Activated T-cell treated with anti-CD3 and anti-CD28 coated beads for 4 hours (primary cell): ENCODE results near the gene SORBS2.

ENCODE experiments used
- DNase-seq: peaks from one replicate; pipeline ENCODE4 v3.0.0-alpha.2; 2020

SORBS2 gene

DNA sequence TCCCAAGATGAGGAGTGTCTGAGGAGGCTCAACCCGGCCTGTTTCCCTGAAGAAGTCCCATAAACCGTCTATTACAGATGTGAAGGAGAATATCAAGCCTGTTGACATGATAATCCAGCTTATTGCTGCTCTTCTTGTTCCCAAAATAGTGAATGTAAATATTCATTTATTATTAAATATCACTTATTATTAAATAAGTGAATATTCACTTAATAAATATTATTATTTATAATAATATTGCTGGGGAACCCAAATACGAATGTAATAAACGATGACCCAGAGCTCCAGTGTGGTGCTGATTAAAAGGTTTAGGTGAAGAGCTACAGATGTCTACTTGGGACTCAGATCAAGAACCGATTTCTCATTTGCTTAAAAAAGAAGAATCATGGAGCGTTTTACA is 23.8 kb upstream of the SORBS2 start:
- DNase-seq = no peak

DNA sequence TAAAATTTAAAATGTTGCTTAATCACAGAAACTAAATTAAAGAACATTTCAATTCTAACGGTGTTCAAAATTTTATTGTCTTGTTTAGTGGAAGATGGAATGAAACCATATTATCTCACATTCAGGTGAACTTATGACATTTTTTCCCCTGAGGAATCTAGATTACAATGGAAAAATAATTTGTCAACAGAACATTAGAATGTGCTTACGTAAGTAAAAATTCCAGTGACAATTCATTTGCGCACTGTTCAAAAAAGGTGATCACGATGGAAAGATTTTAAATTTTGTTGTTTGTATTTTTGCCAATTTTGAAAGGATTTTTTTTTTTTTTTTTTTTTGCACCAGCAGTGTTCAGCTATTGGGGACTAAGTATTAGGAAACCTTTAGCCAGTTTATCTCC is 23.3 kb upstream of the SORBS2 start:
- no peak for DNase-seq

DNA sequence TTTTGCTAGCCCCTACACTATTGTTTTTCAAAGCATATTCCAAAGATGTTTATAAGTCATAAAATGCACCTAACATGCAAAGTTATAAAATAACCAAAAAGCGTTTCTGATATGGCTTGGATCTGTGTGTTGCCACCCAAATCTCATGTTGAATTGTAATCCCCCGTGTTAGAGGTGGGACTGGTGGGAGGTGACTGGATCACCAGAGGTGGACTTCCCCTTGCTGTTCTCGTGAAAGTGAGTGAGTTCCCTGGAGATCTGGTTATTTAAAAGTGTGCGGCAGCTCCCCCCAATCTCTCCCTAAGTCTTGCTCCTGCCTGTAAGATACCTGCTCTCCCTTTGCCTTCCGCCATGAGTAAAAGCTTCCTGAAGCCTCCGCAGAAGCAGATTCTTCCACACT is 22.8 kb upstream of the SORBS2 start:
- DNase-seq = no peak

DNA sequence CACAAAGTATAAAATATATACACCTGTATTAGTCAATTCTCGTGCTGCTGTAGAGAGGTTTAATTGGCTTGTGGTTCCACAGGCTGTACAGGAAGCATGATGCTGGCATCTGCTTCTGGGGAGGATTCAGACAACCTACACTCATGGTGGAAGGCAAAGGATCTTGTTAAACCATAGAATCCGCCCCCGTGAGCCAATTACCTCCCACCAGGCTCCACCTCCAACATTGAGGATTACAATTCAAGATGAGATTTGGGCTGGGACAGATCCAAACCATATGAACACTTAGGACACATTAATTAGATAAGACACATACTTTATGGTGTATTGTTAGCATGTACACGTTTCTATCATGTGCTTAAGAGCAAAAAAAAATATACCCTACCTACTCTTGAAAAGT is 22.1 kb upstream of the SORBS2 start:
- DNase-seq = no peak

DNA sequence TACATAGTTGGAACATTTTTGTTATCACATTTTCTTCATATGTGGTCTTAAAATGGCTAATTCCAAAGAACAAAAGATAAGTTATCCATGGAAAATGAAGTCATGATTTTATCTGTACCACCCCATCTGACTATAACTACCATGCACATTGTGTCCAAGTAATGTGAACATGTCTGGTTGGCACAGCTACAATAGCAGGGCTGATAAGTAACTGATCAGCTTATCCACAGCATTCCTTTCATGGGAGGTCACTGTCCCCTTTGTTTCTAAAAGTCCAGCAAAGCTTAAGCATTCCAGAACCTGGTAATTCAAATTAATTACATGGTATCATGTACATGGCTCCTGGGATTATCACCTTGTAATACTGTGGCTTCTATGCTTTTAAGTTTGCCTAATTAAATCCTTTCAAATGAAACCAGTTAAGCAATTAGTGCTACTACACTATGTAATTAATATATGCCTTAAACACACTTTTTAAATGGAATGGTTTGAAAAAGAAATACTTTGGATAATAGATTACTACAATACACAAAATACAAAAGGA is 21.1 kb upstream of the SORBS2 start:
- no peak for DNase-seq

DNA sequence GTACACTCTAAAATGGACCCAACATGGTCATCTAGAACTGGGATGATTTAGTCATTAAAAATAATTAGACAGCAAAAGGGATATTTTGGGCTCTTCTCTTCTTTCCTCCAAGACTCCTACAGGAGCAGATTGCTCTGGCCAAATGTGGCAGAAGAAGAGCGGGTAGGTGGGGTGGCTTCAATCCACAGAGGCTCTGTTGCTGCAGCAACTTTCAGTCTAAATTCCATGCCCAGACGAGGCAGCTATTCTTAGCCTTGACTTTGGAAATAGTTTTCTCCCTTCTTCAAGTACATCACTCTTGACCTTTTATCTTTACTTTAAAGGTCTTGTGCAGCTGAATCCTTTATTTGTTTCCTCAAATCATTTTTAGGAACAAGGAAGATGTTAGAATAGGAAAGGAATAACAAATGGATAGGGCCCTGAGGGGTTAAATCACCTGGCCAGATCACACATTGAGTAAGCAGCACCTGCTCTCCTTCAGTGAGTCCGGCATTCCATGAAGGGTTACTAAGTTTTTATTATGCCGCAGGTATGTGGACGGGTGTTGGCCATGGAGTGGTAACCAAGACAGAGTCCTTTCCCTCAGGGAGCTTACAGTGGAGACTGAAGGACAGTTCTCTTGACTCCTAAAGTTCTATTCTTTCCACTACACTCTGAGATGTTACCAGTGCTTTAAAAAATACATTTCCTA is 19.3 kb upstream of the SORBS2 start:
- DNase-seq = no peak

DNA sequence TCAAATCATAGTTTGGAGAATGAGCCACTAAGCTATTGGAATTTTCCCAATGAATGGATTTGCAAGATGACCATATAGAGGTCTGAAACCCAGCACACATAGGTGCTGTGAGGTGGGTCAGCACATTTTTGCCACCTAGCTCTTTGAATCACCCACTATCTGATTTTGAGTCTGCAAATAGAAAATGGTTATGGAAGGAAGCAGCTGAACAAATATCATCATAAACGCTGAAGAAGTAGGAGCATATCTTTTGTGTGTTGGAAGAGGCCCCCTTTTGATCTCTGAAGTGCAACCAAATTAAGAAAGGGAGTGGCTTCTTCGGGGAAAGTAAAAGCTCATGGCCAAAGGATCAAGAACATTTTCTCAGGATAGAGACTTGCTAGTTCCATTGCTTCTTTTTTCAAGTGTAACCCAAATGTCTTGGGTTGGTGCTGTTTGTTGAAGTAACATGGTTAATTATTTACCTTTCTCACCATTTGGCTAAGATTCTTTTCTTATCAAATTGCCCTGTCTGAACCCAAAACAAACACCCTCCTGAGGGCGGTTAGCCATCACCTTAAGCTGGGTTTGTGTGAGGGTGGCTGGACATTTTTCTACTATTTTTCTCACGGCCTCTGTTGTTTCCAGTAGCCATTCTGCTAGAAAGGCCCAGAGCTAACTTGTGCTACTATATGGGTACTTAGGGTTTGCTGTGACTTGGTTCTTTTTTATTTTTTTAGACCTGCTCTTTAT is 18.4 kb upstream of the SORBS2 start:
- DNase-seq = no peak

DNA sequence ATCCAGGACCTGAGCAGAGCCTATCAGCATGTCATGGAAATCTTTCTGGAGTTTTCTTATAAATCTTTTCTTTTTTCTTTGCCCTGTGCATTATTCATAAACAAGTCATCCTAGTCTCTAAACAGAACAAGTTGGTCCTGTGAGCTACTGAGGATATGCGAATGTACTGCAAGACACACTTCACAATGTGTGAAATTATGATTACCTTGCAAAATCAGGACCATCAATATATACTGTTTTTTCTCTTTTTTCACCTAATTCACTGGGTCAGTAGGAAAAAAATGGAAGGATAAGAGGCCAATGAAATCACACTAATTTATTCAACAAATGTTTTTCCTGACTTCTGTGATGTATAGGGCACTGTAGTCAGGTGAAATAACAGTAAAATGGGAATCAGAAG is 14.4 kb upstream of the SORBS2 start:
- DNase-seq = no peak

DNA sequence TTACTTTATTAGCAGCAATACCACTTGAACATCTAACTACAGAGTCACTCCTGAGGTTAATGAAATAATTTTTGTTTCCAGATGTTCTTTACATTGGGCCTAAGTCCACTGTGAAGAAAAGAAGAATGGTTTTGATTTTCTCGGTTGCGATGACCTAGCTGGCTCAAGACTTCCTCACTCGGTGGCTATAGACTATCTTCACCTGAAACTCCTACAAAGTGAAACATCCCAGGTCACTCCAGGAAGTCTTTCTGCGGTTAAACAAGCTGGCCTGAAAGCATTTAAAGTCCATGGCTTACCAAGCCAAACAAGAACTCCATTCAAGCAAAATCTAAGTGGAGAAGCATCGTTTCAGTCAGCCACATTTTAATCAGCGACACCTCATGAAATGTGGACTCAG is 13.7 kb upstream of the SORBS2 start:
- no peak for DNase-seq

DNA sequence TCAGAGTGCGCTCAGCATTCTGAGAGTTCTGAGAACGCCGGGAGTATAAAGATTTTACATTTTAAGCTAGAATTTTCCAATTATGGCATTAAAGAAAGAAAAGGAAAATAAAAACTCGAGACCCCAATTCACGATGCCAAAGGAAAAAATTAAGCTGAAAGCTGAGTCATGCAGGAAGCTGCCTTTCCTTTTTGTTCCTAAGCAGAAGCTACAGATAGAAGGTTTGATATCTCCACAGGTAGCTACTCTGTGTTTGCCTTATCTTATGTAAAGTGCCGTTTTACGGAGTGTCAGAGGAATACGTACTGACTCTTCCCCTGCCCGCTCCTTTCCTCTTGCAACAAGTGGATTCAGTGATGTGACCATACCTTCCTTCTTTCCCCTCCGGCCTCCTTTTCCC is 10.8 kb upstream of the SORBS2 start:
- DNase-seq = no peak

DNA sequence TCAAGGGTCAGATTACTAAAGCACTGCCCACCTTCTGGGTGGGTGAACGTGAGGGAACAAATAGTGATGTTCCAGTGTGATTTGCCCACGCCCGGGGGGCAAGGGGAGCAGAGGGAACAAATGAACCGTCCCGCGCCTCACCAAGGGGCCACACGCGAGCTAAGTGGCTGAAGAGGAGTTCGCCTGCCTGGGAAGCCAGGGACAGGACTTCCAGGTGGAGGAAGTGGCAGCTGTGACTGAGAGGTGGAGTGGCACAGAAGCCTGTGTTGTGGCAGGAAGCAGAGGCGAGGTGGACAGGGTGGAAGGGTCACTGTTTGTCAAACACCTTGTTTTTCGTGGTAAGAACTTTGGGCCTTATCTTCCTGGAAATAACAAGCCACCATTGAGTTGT is 9.0 kb upstream of the SORBS2 start:
- no peak for DNase-seq

DNA sequence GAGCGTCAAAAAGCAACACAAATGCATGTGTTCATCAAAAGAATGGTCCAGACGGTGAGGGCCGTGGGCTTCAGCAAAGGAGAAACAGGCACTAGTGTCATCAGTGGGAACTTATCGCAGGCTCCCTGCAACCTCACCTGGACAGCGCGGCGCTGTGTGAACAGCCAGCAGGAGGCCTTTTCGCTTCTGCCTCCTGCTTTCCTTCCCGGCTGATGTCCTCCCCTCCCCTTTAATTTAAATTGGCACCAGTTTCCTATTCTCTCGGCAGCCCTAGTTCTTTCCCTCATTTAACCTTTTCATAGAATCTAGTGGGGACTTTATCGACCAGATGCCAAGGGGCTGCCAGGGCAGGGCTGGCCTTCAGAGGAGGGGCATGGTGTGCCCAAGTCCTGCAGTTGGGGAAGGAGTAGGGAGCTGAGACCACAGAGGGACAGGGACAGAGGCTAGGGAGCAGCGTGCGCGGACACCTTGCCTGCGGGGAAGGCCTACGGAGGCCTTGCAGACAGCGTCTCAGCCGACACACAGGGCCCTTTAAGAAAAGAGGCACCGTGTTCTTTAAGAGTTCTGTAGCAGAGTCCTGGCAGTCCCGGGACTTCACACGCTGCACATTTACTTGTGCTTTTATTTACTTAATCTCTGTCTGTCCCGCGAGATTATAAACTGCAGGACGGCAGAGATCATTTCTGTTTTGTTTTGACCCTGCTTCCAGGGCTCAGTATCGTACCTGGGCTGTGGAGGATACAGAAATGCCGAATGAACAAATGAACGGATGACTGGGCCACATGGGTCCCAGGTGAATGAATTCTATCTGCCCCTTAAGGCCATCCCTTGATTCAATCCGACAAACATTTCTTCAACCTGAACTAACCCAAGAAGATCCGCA is 8.4 kb upstream of the SORBS2 start:
- no peak for DNase-seq

DNA sequence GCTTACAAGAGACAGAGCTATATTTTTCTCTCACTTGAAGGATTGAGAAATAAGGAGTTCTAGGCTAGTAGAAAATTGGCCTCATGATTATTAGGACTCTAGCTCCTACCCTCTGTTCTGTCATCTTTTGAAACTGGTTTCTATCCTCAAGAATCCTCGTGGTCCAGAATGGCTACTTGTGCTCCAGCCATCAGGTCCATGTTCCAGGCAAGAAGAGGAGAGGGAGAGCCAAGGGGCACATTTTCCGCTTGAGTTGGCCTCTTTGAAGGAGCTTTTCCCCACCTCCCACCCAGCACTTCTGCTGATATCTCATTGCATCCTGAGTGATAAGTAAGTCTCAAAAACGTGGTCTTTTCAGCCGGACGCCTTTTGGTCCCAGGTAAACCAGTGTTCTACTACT is 7.2 kb upstream of the SORBS2 start:
- no peak for DNase-seq

DNA sequence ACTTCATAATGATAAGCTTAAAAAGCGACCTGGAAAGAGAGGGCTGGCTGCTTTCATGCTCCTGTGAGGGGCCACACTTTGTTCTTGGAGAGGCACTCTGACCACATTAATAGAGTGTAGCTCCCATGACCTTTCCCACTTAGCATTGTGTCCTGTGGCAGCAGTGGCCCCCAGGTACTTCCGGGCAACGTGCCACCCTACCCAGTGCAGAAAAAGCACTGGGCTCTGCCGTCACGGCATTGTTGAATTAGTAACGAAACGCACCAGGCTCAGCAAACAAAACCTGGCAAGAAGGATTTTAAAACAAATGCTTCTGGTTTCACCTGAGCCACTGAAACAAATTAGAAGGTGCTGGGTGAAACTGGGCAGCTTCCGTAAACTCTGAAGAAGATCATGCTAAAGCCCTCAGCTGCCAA is 5.4 kb upstream of the SORBS2 start:
- DNase-seq = no peak

DNA sequence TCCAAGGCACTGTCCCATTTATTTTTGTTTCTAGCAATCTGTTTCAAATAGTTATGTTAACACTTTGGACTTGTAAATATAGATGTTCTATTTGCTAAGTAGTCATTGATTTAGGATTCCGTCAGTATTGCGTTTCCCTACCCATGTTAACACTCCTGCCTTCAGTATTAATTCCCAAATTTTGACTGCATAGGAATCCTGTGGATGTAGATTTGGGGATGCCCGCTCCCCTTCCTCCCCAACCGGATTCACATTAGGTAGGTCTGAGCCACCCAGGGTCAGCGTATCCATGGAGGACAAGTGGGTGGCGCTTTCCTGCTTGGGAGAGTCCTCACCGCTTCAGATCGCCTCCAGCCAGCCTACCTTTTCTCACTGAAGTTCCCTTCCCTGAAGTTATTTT is 1.1 kb upstream of the SORBS2 start:
- no peak for DNase-seq

DNA sequence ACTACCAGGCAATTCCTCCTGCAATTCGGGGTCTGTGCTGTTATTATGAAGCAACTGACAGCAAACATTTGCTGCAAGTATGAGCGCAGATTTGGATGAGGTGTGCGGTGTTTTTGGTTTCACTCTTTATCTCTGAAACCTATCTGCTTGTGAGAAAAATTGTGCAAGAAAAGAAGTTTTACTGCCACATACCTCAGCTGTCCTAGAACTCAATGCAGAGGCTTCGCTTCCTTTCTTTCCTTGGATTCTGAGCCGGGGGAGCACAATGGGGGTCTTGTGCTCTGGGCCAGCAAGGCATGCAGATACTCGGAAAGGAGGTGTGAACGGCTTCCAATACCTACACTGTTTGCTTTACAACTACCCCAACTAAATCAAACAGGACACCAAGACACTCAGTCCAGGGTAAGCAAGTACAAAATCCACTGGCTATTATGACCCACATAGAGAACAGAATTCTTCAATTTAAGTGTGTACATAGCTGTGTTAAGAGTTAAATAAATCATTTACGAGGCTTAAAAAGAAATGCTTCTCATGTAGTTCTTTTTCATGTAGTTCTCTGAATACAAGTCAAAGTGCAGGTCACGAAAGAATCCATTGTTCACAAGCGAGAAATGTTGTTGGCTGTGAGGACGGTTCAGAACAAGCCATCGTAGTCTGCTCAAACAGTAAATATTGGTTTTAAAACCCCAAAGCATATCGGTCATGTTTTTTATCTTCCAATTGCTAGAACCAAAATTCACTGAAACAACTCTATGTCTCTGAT is 1.1 kb downstream of the SORBS2 start:
- no peak for DNase-seq

DNA sequence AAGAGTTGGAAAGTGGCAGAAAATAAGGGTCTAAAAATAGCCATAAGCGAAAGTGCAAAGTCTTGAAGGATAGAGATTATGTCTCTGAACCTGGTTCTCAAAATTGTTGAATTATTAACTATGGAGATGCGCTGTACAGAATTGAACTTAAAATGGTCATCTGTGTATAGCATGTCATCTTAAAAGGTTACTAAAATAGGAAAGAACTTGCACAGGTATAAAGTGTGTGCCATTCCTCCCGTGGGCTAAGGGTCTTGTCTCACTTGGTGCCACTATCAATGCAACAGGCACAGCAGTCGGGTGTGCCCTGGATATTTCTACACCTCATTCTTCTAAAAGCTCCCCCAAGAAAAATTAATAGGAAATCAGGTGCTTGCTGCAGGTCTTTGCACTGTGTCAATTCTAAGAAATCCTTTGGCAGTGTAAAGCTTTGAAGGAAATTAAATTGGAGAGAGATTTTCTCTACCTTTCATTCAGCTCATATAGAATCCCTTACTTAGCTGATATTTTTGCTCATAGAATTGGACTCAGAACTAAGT is 2.4 kb downstream of the SORBS2 start:
- no peak for DNase-seq

DNA sequence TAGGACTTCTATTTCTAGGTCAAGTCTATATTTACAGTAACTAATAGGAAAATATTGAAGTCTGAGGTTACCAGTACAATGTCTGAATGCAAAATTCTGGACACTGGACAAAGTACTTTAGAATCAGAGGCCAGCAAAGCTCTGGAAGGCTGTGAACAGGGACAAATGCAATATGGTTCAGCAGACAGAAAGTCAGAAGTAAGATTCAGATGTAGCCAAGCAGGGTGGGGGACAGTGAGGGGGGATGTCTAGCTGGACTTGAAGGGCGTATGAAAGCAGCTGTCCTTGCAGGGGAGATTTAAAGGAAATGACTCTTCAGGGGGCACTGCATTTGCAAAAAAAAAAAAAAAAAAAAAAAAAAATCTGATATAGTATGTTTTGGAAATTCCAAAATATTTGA is 2.9 kb downstream of the SORBS2 start:
- no peak for DNase-seq

DNA sequence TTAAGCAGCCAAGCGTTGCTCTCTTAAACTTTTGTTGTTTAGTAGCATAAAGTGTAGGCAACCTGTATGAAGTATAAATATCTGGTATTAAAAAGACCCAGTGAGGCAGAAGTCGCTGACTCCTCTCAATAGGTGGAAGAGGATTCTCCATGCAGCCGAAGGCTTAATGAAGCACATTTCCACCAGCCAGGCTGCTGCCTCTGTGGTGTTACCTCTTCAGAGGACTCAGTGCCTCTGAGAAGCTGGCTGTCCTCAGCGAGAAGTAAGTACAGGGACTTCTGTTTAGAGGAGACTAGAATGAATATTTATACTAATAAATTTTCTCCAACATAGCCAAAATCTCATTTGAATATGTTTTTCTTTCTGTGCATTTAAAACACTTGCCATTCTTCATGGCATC is 6.0 kb downstream of the SORBS2 start:
- DNase-seq = no peak

DNA sequence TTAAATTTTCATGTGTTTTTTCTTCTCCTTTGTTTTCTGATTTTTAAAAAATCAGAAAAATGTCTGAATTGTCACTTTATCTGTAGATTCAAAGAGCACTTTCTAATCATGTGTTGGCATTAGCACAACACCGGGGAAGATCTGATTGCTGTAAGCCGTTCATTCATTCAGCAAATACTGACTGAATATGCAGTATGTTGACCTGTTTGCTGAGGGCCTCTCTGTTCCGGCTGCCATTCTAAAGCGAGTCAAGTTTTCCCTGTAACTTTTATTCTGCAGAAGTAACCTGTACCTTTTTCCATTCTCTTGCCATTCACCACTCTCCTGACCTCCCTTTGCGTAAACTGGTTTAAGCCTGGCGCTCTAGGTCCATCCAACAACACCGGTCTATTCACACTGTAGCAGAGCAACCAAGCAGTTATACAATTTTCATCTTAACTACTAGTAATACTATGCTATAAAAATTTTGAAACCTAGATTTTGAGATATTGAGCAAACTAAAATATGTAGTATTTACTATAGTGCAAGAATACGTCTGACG is 6.7 kb downstream of the SORBS2 start:
- no peak for DNase-seq

DNA sequence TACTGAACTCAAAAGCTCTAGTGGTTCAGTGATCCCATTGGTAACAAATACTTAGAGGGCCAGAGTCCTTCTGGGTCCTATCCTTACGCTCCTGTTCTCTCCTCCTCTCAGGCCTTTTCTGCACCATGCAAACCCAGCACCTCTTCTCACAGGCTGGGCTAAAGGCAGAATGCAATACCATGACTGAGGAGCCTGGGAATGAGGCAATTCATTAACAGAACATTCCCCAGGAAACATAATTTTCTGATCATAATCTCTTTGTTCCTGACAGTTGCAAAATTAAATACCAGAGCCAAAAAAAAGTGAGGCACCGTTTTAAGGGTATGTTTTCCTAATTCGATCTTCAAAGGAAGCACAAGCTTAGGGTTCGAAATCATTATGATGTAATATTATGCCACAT is 9.0 kb downstream of the SORBS2 start:
- no peak for DNase-seq

DNA sequence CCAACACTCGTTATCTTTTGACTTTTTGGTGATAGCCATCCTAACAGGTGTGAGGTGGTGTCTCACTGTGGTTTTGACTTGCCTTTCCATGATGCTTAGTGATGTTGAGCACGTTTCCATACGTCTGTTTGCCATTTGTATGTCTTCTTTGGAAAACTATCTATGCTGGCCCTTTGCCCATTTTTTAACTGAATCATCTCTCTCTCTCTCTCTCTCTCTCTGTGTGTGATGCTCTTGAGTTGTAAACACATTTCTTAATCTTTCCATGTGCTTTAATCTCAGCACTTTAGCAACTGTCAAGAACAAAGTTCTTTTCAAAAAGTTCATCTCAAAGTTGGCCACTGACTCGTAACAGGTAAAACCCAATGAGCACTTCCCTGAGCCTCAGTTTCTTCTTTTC is 10.5 kb downstream of the SORBS2 start:
- no peak for DNase-seq
